Measurements from ENCODE around the gene SLC66A1. TPM values are rescaled to one million over a fixed set of nuclear protein-coding genes. Genes with fewer than 3 reads are reported as not detected.
A peak's percentile ranks its signal among the peaks of the same experiment; 100 is the strongest.

Gene SLC66A1
- total and polyA plus RNA-seq, 9 of the 15 experiments (the other 6 are each of a cell fraction or from before 2014, with no cell fraction given), result 1.2 to 40.8 (median 18.6) TPM

DNA sequence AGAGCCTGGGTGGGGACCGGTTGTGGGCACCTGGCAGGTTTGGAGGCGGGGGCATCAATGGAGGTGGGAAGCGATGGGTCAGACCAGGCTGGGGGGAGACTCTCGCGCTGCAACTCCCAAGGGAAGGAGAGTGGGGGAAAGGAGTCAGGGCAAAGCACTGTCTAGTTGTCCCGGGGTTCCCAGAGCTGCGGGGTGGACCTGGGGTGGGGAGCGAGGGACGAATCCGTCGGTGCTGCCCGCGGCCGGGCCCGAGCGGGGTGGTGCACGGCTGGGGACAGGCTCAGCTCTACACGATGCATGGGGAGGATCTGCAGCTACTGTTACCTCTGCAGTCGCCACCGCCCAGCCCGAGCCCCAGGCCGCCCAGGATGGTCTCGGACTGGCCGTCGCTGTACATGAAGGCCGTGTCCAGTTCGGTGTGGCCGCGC is 609 bp upstream of the SLC66A1 start (continued):
- no peak for TF ChIP-seq PYGO2 (tag; IDR thresholded peaks at IDR 0.05)
- TF ChIP-seq, protein P1, sequence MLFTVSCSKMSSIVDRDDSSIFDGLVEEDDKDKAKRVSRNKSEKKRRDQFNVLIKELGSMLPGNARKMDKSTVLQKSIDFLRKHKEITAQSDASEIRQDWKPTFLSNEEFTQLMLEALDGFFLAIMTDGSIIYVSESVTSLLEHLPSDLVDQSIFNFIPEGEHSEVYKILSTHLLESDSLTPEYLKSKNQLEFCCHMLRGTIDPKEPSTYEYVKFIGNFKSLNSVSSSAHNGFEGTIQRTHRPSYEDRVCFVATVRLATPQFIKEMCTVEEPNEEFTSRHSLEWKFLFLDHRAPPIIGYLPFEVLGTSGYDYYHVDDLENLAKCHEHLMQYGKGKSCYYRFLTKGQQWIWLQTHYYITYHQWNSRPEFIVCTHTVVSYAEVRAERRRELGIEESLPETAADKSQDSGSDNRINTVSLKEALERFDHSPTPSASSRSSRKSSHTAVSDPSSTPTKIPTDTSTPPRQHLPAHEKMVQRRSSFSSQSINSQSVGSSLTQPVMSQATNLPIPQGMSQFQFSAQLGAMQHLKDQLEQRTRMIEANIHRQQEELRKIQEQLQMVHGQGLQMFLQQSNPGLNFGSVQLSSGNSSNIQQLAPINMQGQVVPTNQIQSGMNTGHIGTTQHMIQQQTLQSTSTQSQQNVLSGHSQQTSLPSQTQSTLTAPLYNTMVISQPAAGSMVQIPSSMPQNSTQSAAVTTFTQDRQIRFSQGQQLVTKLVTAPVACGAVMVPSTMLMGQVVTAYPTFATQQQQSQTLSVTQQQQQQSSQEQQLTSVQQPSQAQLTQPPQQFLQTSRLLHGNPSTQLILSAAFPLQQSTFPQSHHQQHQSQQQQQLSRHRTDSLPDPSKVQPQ (CRISPR knock-in tag; IDR thresholded peaks at IDR 0.05; ENCODE audit: borderline replicate concordance), result no peak
- no peak for TF ChIP-seq ZBTB1 (CRISPR knock-in tag; IDR thresholded peaks at IDR 0.05; ENCODE audit: borderline replicate concordance, low read depth)
- TF ChIP-seq HDAC2 (IDR thresholded peaks at IDR 0.05), result no peak
- TF ChIP-seq, protein P2, sequence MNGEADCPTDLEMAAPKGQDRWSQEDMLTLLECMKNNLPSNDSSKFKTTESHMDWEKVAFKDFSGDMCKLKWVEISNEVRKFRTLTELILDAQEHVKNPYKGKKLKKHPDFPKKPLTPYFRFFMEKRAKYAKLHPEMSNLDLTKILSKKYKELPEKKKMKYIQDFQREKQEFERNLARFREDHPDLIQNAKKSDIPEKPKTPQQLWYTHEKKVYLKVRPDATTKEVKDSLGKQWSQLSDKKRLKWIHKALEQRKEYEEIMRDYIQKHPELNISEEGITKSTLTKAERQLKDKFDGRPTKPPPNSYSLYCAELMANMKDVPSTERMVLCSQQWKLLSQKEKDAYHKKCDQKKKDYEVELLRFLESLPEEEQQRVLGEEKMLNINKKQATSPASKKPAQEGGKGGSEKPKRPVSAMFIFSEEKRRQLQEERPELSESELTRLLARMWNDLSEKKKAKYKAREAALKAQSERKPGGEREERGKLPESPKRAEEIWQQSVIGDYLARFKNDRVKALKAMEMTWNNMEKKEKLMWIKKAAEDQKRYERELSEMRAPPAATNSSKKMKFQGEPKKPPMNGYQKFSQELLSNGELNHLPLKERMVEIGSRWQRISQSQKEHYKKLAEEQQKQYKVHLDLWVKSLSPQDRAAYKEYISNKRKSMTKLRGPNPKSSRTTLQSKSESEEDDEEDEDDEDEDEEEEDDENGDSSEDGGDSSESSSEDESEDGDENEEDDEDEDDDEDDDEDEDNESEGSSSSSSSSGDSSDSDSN (IDR thresholded peaks at IDR 0.05; ENCODE audit: borderline replicate concordance in 1 of 2, low read depth in 2 of 2, low read length in 2 of 2), result no peak
- TF ChIP-seq CCNT2 (IDR thresholded peaks at IDR 0.05; ENCODE audit: borderline replicate concordance, extremely low read depth, insufficient read length, low read depth, low read length), result no peak
- TF ChIP-seq GATA2 (CRISPR knock-in tag; IDR thresholded peaks at IDR 0.05), result no peak
- TF ChIP-seq, protein P3, sequence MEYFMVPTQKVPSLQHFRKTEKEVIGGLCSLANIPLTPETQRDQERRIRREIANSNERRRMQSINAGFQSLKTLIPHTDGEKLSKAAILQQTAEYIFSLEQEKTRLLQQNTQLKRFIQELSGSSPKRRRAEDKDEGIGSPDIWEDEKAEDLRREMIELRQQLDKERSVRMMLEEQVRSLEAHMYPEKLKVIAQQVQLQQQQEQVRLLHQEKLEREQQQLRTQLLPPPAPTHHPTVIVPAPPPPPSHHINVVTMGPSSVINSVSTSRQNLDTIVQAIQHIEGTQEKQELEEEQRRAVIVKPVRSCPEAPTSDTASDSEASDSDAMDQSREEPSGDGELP (CRISPR knock-in tag; IDR thresholded peaks at IDR 0.05; ENCODE audit: borderline replicate concordance), result 0 out of 2 replicates have a peak, but pooled peaks have one; percentile 5
- 0 out of 2 replicates have a peak, but pooled peaks have one; percentile 21 for TF ChIP-seq NCOA1 (IDR thresholded peaks at IDR 0.05; ENCODE audit: low read depth)
- TF ChIP-seq NFYB (IDR thresholded peaks at IDR 0.05; ENCODE audit: extremely low read depth, insufficient read length), result no peak
- no peak for TF ChIP-seq USF2 (CRISPR knock-in tag; IDR thresholded peaks at IDR 0.05)
- TF ChIP-seq COPS2 (conservative IDR thresholded peaks at IDR 0.05), result no peak
- TF ChIP-seq STAT5B (CRISPR knock-in tag; IDR thresholded peaks at IDR 0.05), result no peak
- TF ChIP-seq ZEB2 (IDR thresholded peaks at IDR 0.05), result no peak
- TF ChIP-seq TCF7 (IDR thresholded peaks at IDR 0.05; ENCODE audit: borderline replicate concordance), result no peak
- TF ChIP-seq DIDO1 (tag; IDR thresholded peaks at IDR 0.05; ENCODE audit: low read depth), result no peak
- TF ChIP-seq SMARCC2 (IDR thresholded peaks at IDR 0.05; ENCODE audit: low read depth), result no peak
- TF ChIP-seq HNRNPLL (IDR thresholded peaks at IDR 0.05; ENCODE audit: low read depth, low read length, poor library complexity, severe bottlenecking), result no peak
- no peak for TF ChIP-seq NEUROD1 (IDR thresholded peaks at IDR 0.05; ENCODE audit: borderline replicate concordance, low read depth, low read length, partially characterized antibody)
- TF ChIP-seq CBX2 (IDR thresholded peaks at IDR 0.05; ENCODE audit: insufficient read depth, low read length, poor library complexity, severe bottlenecking), result no peak
- no peak for TF ChIP-seq SMAD2 (IDR thresholded peaks at IDR 0.05; ENCODE audit: low read depth, low read length)
- TF ChIP-seq ETV5 (CRISPR knock-in tag; IDR thresholded peaks at IDR 0.05; ENCODE audit: low read depth), result 0 out of 2 replicates have a peak, but pooled peaks have one; percentile 28
- no peak for TF ChIP-seq ZNF408 (CRISPR knock-in tag; IDR thresholded peaks at IDR 0.05; ENCODE audit: low read depth)

Measured in K562 (cell line).